Breast epithelium (tissue), 3 donors: Measurements from ENCODE around the gene CDKN3.

Experiments
- CTCF ChIP-seq, 3 donors: fragments of 450-650 bp; IDR thresholded peaks; one replicate each; pipeline ENCODE4 v1.5.1; 2016 to 2017; ENCODE audit warnings: antibody characterized with exemption in 3 of 3, mild to moderate bottlenecking in 3 of 3, moderate library complexity in 3 of 3
- POLR2AphosphoS5 ChIP-seq, 3 donors: sonication (generic); formaldehyde crosslinking; IDR thresholded peaks; one replicate each; pipeline ENCODE4 v1.6.1; 2017; ENCODE audit warnings: antibody characterized with exemption in 3 of 3

GRCh38 chr14:54420478-54421142 is 23.8 kb downstream of the CDKN3 start:
- TF ChIP-seq CTCF (IDR thresholded peaks at IDR 0.05): peak in 2 of 3 donors; percentile 37 to 46
- TF ChIP-seq POLR2AphosphoS5 (IDR thresholded peaks at IDR 0.05): no peak
